T47D (cell line): ENCODE data around the gene NEK6.

Experiments
- DNase-seq, 2 experiments: peaks; one replicate each; pipeline versions ENCODE4 v3.0.0 to v3.0.0-alpha.2; 2011 to 2012; ENCODE audit warnings: low read depth in 1 of 2, low spot score in 1 of 2
- JUND ChIP-seq: IDR thresholded peaks from 2 replicates; pipeline ENCODE4 v1.6.1; 2012; ENCODE audit warnings: low read depth
- in situ Hi-C: cut with HindIII; loops from 2 replicates; pipeline ENCODE4 v1.10.0; 2016; ENCODE audit warnings: low sequenced_read_pairs, low pct_unique_long_range_greater_than_20kb

Gene NEK6

DNA sequence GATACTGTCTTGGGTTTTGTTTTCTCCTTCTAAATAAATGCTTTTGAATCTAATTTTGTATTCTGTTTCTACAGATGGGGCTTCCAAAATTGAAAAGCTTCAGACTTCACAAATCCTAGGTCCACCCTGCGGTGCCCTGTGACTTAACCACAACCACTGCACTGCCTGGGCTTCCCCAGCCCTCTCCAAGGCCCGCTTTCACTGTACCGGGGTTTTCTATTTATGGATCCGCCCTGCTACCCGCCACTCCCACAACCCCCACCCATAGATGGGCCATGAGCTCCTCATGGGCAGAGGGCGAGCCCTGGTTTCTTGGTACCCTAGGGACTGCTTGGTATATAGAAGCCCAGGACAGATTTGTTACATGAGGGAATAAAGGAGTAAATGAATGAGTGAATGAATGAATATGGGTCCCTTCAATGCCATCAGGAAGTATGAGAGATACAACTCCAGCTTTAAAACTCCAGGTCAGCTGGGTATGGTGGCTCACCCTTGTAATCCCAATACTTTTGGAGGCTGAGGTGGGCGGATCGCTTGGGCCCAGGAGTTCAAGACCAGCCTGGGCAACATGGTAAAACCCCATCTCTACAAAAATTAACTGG, 39.8 kb upstream of the NEK6 start:
- in situ Hi-C loops: no loop called here
- no peak for DNase-seq
- no peak for TF ChIP-seq JUND

DNA sequence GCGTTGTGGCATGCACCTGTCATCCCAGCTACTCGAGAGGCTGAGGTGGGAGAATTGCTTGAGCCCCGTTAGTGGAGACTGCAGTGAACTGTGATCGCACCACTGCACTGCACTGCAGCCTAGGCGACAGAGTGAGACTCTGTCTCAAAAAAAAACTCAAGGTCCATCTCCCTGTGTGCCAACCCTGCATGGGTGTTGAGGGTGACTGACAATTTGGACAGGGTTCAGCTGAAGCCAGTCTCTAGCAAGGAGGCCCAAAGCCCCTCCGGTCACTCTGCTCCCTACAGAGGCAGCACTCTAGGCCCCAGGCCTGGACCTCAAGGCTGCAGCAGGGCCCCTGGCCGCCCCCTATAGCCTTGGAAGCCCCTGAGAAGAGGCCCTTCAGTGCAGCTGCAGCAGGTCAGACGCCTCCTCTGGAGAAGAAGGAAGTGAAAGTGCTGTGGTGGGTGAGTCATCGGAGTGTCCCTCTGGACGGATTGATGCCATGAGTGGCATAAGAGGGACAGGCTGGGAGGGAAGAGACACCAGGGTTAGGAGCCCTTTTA, 39.2 kb upstream of the NEK6 start:
- peak in 1 of 2 experiments; percentile 18 for DNase-seq
- in situ Hi-C loops: no loop called here
- TF ChIP-seq JUND: no peak

DNA sequence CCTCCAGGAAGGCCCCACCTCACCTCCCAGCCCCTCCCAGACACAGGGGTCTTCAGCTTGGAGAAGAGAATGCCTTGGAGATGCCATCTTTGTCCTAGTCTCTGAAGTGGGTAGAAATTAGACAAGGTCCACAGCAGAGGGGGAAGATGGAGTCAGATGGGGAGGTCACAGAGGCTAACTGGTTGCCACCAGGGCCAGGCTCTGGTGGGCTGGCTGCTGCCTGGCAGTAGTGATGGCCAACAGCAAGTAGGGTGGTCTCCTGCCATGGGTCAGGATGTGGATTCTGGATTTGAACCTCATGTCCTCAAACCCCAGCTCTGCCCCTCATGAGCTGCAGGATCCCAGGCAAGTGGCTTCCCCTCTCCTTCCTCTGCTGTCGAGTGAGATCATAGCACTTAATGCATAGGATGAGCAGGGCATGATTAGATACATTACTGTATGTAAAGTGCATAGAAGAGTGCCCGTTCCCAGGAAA, 38.7 kb upstream of the NEK6 start:
- DNase-seq: no peak
- TF ChIP-seq JUND: no peak
- in situ Hi-C loops: no loop called here

DNA sequence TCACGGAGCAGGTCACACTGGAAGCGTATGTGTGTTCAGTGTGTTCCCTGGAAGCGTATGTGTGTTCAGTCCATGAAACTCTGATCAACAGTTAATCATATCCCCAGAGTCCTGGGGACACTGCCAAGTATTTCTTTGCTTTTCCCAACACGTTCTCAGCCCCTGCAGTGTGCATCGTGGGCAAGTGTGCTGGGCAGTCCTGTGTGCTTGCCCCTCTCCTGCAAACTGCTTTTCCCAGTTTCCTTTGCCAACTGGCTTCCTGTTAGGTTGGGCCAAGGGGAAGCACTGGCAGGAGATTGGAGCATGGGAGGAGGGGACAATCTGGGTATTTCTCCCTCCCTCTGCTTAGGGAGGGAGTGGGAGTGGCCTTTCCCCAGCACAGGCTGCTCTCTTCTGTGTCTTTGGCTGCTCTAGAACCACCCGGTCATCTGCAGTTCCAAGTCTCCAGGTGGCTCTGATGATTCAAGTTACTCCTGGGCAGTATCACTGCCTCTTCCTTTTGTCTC, 36.8 kb upstream of the NEK6 start:
- TF ChIP-seq JUND: no peak
- in situ Hi-C loops: no loop called here
- peak; percentile 37 to 73 for DNase-seq

DNA sequence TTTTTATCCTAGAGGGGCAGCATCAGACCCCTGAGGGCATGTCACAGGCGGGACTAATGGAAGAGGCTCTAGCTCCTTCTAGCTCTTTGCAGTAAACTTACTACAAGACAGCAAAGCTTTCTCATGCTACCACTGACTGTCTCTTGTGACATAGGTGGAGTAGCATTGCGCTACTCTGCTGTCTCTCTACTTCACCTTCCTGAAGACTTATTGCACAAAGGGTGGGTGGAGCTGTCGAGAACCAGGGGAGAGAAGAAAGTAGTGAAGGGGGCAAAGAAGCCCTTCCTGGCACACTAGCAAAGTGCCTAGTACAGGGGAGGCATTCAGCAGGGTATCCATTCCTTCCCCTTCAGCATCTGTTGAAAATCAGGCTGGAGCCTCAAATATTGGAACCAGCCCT, 36.1 kb upstream of the NEK6 start:
- in situ Hi-C loops: no loop called here
- TF ChIP-seq JUND: no peak
- DNase-seq: no peak

DNA sequence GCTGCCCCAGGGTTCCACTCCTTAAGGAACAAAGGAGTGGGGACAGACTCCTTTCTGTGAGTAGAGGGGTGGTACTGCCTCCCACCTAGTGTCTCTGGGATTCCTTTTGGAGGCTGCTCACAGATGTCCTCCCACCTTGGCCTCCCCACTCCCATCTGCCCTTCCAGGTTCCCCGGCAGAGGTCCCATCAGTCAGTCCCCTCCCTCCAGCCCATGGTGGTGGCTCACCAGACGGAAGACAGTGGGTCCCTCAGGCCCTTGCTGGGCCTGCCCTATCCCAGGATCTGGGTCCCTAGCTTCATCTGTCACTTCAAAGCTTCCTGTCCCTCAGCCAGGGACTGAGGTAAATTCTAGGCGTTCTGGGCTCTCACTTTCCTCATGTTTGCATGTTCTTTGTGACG, 35.6 kb upstream of the NEK6 start:
- in situ Hi-C loops: no loop called here
- no peak for DNase-seq
- no peak for TF ChIP-seq JUND

DNA sequence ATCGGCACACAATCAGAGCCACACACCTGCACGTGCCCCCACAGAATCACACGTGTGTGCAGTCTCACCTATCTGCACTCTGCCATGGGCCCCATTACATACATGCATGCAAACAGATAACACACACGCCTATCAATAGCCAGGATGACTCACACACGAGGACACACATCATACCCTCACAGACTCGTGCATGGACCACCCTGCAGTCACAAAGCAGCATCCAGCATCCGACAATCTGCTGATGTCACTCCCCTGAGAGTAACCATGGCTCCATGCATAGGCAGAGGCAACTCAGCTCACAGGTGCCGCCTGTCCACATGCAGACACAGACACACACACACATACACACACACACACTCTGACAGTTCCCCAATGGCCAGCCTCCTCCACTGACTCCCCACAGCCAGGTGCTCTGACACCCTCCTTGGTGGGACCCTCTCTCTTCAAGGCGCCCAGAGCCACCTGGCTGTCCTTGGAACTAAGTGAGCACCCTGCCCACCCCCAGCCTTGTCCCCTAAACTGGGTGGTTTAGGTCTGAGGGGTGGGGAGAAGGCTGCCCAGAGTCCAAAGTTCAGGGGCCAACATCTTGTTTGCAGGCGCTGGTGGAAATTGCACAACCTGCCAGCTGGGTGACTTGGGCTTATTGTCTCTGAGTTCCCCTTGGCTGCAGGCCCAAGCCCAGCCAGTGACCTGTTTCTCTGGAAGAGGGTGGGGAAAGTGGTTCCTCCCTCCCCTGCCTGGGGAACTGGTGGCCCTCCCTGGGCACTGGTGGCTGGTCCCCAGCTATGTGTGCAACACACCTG, 34.6 kb upstream of the NEK6 start:
- TF ChIP-seq JUND: no peak
- in situ Hi-C loops: no loop called here
- peak; percentile 23 to 77 for DNase-seq

DNA sequence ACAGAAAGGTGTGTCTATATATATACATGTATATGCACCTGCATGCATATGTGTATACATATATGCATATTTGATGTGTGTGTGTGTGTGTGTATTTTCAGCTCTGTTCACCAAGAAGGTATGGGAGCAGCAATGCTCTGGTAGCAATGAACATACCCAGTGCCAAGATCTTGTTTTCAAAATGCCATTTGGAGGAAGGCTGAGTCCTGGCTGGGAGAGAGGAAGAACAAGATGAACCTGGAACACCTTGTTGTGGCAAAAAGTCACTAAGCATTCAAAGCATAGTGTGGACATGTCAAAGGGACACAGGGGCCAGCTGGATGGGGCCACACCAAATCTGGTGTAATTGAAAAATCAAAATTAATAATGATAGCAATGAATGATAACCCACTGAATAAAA, 31.8 kb upstream of the NEK6 start:
- no peak for TF ChIP-seq JUND
- no peak for DNase-seq
- in situ Hi-C loops: no loop called here

DNA sequence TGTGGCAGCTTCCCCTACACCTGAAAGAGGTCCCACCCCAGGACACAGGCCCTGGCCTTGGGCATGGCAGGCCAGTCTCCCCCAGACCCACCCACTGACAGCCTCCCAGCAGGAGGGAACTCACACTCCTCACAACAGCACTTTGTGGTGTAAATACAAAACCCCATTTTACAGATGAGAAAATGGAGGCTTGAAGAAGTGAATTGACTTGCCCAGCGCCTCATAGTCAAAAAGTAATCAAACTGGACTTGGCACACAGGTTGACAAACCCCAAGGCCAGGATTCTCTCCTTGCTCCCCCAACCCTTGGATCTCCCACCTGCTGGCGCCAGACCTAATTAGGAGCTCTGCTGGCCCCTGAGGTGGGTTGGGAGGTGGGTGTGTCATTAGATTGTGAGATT, 29.2 kb upstream of the NEK6 start:
- TF ChIP-seq JUND: no peak
- no peak for DNase-seq
- in situ Hi-C loops: no loop called here

DNA sequence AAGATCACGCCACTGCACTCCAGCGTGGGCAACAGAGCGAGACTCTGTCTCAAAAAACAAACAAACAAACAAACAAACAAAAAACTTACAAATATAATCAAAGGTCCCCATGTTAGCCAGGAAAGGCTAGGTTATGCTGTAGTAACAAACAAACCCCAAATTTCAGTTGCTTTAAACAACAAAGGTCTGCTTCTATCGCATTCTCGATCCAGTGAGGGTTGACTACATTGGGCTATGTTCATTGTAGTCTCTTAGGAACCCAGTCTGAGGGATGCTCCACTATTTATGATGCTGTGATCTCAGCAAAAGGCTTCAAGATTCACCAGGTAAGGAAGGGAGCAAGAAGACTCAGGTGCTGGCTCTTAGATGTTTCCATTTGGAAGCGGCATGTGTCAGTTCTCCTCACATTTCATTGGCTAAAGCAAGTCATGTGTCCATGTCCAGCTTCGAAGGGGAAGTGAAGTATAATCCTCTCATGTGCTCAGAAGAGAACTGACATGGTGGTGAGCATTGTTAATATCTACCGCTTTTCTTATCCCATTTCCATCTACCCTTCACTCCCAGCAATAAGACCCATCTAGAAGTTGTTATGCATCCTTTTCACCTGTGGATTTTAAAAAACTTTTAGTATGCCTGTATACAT, 26.5 kb upstream of the NEK6 start:
- no peak for DNase-seq
- no peak for TF ChIP-seq JUND
- in situ Hi-C loops: no loop called here

DNA sequence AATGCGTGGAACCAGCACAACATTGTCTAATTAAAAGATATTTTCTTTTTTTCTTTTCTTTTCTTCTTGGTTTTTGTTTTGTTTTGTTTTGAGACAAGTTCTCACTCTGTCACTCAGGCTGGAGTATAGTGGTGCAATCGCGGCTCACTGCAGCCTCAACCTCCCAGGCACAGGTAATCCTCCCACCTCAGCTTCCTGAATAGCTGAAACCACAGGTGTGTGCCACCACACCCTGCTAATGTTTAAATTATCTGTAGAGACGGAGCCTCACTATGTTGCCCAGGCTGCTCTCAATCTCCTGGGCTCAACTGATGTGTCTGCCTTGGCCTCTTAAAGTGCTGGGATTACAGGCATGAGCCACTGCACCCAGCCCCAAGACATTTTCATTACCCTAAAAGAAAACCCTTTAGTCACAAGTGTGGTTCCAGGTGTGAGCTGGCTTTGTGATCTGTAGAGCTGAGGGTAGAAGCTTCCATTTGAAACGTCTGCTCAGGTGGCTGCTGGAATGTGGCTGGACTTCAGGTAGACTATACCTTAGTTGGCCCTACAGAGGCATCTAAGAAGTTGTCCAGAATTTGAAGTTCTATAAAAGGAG, 19.1 kb upstream of the NEK6 start:
- TF ChIP-seq JUND: no peak
- no peak for DNase-seq
- in situ Hi-C loops: no loop called here

DNA sequence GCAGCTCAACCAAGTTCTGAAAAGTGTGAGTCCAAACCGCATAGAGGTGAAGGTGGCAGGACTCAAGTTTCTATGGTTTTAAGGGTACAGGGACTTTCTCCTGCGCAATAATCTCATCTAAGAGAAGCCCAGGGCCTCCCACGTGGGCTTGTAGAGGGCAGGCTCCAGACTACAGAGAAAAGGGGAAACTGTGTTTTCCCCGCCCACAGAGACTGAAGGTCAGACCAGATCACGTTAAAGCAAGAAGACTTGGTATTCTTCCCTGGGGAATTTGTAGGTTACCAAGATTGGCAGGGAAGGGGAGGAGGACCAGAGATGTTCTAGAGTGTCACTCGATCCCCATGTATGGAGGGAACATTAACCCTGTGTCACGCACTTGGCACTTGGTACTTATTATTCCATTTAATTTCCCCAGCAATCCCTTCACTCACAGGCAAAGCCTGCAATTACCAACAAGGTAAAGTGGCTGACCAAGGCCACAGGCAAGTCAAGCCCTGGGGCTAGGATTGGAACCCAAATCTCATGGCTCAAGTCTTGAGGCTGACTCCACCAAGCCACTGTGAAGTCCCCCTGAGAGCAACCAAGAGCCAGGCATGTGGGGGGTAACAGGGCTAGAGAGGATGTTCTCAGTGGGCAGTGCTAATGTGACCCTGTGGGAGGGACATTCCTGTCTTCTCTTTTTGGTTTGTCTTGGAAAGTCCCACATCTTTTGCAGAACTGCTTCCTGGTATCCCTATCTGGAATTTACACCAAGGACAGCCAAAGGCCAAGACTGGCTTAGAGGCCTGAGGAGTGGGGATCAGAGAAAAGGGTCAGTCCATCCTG, 18.3 kb upstream of the NEK6 start:
- no peak for DNase-seq
- in situ Hi-C loops: no loop called here
- TF ChIP-seq JUND: no peak
